ENCODE data around the gene PTCHD4. TPM values are rescaled to one million over a fixed set of nuclear protein-coding genes. Genes with fewer than 3 reads are reported as not detected.
A peak's percentile ranks its signal among the peaks of the same experiment; 100 is the strongest.

The PTCHD4 gene
- total and polyA plus RNA-seq, 2 donors = 0.03 to 0.95 TPM

- Histone ChIP-seq H3K36me3 (ENCODE audit: insufficient read depth) (no peaks in the 10 kb centered on the region), H3K4me3 (ENCODE audit: low read depth, low read length) (no peak overlapping the region), H3K27ac (ENCODE audit: low read depth) (no peak overlapping the region), H3K4me1 (ENCODE audit: insufficient read depth) (no peaks in the 10 kb centered on the region)
- DNase-seq (ENCODE audit: extremely low spot score) = no peak
Measured at GRCh38 chr6:48085131-48085741, 25.8 kb downstream of the PTCHD4 start.

GRCh38 chr6:48084201-48084600, 26.8 kb downstream of the PTCHD4 start:
- DNase-seq (ENCODE audit: extremely low spot score) = no peak
- no peak overlapping the region for H3K27ac ChIP-seq (ENCODE audit: low read depth)
- no peaks in the 10 kb centered on the region for H3K4me1 ChIP-seq (ENCODE audit: insufficient read depth)

GRCh38 chr6:48080227-48081009, 30.6 kb downstream of the PTCHD4 start:
- Histone ChIP-seq H3K4me1 (ENCODE audit: insufficient read depth) (no peaks in the 10 kb centered on the region), H3K27ac (ENCODE audit: low read depth) (no peak overlapping the region), H3K36me3 (ENCODE audit: insufficient read depth) (no peaks in the 10 kb centered on the region), H3K4me3 (ENCODE audit: low read depth, low read length) (no peak overlapping the region)
- WGBS = 50% methylated on average over 4 of the region's 4 CpGs
- DNase-seq (ENCODE audit: extremely low spot score) = no peak

More at GRCh38 chr6:48084201-48084600, 26.8 kb downstream of the PTCHD4 start:
- H3K4me3 ChIP-seq (ENCODE audit: low read depth, low read length) = no peak overlapping the region
- no peaks in the 10 kb centered on the region for H3K36me3 ChIP-seq (ENCODE audit: insufficient read depth)

GRCh38 chr6:48078120-48078519, 32.9 kb downstream of the PTCHD4 start:
- Histone ChIP-seq H3K4me3 (ENCODE audit: low read depth, low read length) (no peak overlapping the region), H3K27ac (ENCODE audit: low read depth) (no peak overlapping the region), H3K36me3 (ENCODE audit: insufficient read depth) (no peaks in the 10 kb centered on the region), H3K4me1 (ENCODE audit: insufficient read depth) (no peaks in the 10 kb centered on the region)
- no peak for DNase-seq (ENCODE audit: extremely low spot score)

GRCh38 chr6:48075181-48075580, 35.8 kb downstream of the PTCHD4 start:
- H3K4me1 ChIP-seq (ENCODE audit: insufficient read depth) = no peaks in the 10 kb centered on the region

GRCh38 chr6:48073976-48074767, 36.8 kb downstream of the PTCHD4 start:
- 75% methylated on average over 8 of the region's 8 CpGs for WGBS
- no peaks in the 10 kb centered on the region for H3K4me1 ChIP-seq (ENCODE audit: insufficient read depth)
- H3K36me3 ChIP-seq (ENCODE audit: insufficient read depth) = no peaks in the 10 kb centered on the region
- no peak for DNase-seq (ENCODE audit: extremely low spot score)
- no peak overlapping the region for H3K27ac ChIP-seq (ENCODE audit: low read depth)
- H3K4me3 ChIP-seq (ENCODE audit: low read depth, low read length) = no peak overlapping the region

More at GRCh38 chr6:48075181-48075580, 35.8 kb downstream of the PTCHD4 start:
- DNase-seq (ENCODE audit: extremely low spot score) = no peak
- H3K27ac ChIP-seq (ENCODE audit: low read depth) = no peak overlapping the region
- H3K4me3 ChIP-seq (ENCODE audit: low read depth, low read length) = no peak overlapping the region
- H3K36me3 ChIP-seq (ENCODE audit: insufficient read depth) = no peaks in the 10 kb centered on the region

GRCh38 chr6:48071833-48072232, 39.2 kb downstream of the PTCHD4 start:
- DNase-seq (ENCODE audit: extremely low spot score) = no peak
- H3K36me3 ChIP-seq (ENCODE audit: insufficient read depth) = no peaks in the 10 kb centered on the region
- no peaks in the 10 kb centered on the region for H3K4me1 ChIP-seq (ENCODE audit: insufficient read depth)
- no peak overlapping the region for H3K27ac ChIP-seq (ENCODE audit: low read depth)
- 74% methylated on average over 3 of the region's 3 CpGs for WGBS
- H3K4me3 ChIP-seq (ENCODE audit: low read depth, low read length) = no peak overlapping the region

GRCh38 chr6:48069280-48069679, 41.7 kb downstream of the PTCHD4 start:
- Histone ChIP-seq H3K4me3 (ENCODE audit: low read depth, low read length) (no peak overlapping the region), H3K4me1 (ENCODE audit: insufficient read depth) (no peaks in the 10 kb centered on the region), H3K36me3 (ENCODE audit: insufficient read depth) (no peaks in the 10 kb centered on the region), H3K27ac (ENCODE audit: low read depth) (no peak overlapping the region)
- WGBS = 20% methylated on average over 11 of the region's 11 CpGs
- no peak for DNase-seq (ENCODE audit: extremely low spot score)

GRCh38 chr6:48068278-48069251, 42.4 kb downstream of the PTCHD4 start:
- 3% methylated on average over 64 of the region's 64 CpGs for WGBS
- DNase-seq (ENCODE audit: extremely low spot score) = no peak
- Histone ChIP-seq H3K4me1 (ENCODE audit: insufficient read depth) (no peaks in the 10 kb centered on the region), H3K27ac (ENCODE audit: low read depth) (no peak overlapping the region), H3K36me3 (ENCODE audit: insufficient read depth) (no peaks in the 10 kb centered on the region), H3K4me3 (ENCODE audit: low read depth, low read length) (peak overlapping the region; percentile 11)

GRCh38 chr6:48067886-48068277, 43.1 kb downstream of the PTCHD4 start:
- DNase-seq (ENCODE audit: extremely low spot score) = no peak
- WGBS = 24% methylated on average over 4 of the region's 4 CpGs
- Histone ChIP-seq H3K36me3 (ENCODE audit: insufficient read depth) (no peaks in the 10 kb centered on the region), H3K27ac (ENCODE audit: low read depth) (no peak overlapping the region), H3K4me1 (ENCODE audit: insufficient read depth) (no peaks in the 10 kb centered on the region), H3K4me3 (ENCODE audit: low read depth, low read length) (no peak overlapping the region)

- 54% methylated on average over 3 of the region's 3 CpGs for WGBS
- Histone ChIP-seq H3K36me3 (ENCODE audit: insufficient read depth) (no peaks in the 10 kb centered on the region), H3K27ac (ENCODE audit: low read depth) (no peak overlapping the region), H3K4me3 (ENCODE audit: low read depth, low read length) (no peak overlapping the region), H3K4me1 (ENCODE audit: insufficient read depth) (no peaks in the 10 kb centered on the region)
- no peak for DNase-seq (ENCODE audit: extremely low spot score)
Measured at GRCh38 chr6:48067148-48067712, 43.8 kb downstream of the PTCHD4 start.

GRCh38 chr6:48061265-48061990, 49.6 kb downstream of the PTCHD4 start:
- no peak for DNase-seq (ENCODE audit: extremely low spot score)
- Histone ChIP-seq H3K36me3 (ENCODE audit: insufficient read depth) (no peaks in the 10 kb centered on the region), H3K27ac (ENCODE audit: low read depth) (no peak overlapping the region), H3K4me3 (ENCODE audit: low read depth, low read length) (no peak overlapping the region), H3K4me1 (ENCODE audit: insufficient read depth) (no peaks in the 10 kb centered on the region)
- WGBS = 54% methylated on average over 3 of the region's 3 CpGs
